Measurements from ENCODE around the gene PSTPIP2. TPM values are rescaled to one million over a fixed set of nuclear protein-coding genes. Genes with fewer than 3 reads are reported as not detected.

PSTPIP2 gene
- total and polyA plus RNA-seq, 7 donors: 0.48 to 18.8 (median 7.0) TPM

DNA sequence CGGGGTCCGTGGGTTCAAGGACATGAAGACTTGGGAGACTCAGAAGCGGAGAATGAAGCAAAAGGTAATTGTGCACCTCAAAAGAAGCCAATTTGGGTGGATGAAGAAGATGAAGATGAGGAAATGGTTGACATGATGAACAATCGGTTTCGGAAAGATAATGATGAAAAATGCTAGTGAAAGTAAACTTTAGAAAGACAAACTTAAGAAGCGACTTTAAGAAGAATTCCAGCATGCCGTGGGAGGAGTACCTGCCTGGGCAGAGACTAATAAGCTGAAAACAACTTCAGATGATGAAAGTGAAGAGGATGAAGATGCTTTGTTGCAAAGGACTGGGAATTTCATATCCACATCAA is 43.5 kb downstream of the PSTPIP2 start:
- Histone ChIP-seq H3K27ac (peak overlapping the region; percentile 42), H3K9me3 (no peaks in the 10 kb centered on the region), H3K4me1 (peaks cover 3% of the 10 kb centered on the region), H3K4me3 (peak overlapping the region; percentile 77), H3K27me3 (ENCODE audit: insufficient read depth in 3 of 3, low read length in 2 of 3) (no peaks in the 10 kb centered on the region), H3K36me3 (ENCODE audit: insufficient read depth in 1 of 2, low read depth in 1 of 2) (no peaks in the 10 kb centered on the region)
- TF ChIP-seq CTCF (IDR thresholded peaks at IDR 0.05): no peak
- WGBS, 3 donors: 62 to 66% (median 62%) methylated on average over 7 of the region's 7 CpGs
- intact Hi-C loops (cut with DNase I): no loop called here
- DNase-seq (no peak), ATAC-seq (no peak)

DNA sequence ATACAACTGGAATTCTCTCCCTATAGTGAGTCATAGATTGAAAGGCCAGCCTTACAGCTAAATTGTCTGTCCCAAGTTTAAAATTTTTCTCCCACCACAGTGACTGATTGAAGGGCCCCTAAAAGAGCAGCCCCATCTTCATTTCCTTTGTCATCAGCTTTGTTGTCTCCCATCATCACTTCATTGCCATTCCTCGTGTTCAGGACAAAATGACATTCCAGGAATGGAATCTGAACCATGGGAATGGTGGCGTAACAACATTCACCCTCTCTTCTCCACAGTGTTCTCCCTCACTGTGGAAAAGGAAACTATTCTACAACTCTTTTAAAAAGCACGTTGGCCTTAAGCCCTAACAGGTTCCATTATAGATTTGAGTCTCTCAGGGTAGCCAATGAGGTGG is 52.1 kb downstream of the PSTPIP2 start:
- no peaks in the 10 kb centered on the region for H3K27me3 ChIP-seq (ENCODE audit: insufficient read depth in 3 of 3, low read length in 2 of 3)
- intact Hi-C loops (cut with DNase I): no loop called here
- H3K9me3 ChIP-seq: no peaks in the 10 kb centered on the region
- no peaks in the 10 kb centered on the region for H3K4me1 ChIP-seq
- H3K27ac ChIP-seq: no peak overlapping the region
- no peak for TF ChIP-seq CTCF (IDR thresholded peaks at IDR 0.05)
- 78 to 84% (median 78%) methylated on average over 3 of the region's 3 CpGs for WGBS, 3 donors
- ATAC-seq: no peak
- no peak overlapping the region for H3K4me3 ChIP-seq
- H3K36me3 ChIP-seq (ENCODE audit: insufficient read depth in 1 of 2, low read depth in 1 of 2): no peaks in the 10 kb centered on the region
- no peak for DNase-seq

DNA sequence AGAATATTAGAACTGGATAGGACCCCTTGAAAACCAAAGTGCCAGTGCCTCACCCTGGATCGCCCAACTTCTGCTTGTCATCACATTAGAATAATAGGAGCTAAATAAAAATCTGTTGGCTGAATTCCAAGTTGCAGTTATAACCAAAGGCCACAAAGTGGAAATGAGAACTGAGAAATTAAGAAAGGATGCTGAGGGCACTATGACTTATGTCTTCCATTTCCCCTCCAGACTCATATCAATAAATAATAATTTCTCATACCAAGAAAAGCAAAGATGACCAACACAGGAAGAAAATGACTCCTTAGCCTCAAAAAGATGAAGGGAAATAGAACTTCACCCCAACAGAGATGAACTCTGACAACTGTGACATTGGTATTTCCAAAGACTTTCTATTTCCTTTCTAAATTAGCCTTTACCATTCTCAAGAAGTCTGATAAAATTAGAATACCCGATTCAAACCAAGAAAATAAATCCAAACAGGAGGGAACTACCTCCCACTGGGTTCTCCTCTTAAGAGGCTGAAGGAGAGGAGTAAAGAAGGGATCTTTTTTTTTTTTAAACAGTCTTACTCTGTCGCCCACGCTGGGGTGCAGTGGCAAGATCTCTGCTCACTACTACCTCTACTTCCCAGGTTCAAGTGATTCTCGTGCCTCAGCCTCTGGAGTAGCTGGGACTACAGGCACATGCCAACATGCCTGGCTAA is 58.4 kb downstream of the PSTPIP2 start:
- no peak for TF ChIP-seq CTCF (IDR thresholded peaks at IDR 0.05)
- Histone ChIP-seq H3K27ac (no peak overlapping the region), H3K4me3 (no peak overlapping the region), H3K9me3 (no peaks in the 10 kb centered on the region), H3K36me3 (ENCODE audit: insufficient read depth in 1 of 2, low read depth in 1 of 2) (peaks cover 0 to 19% of the 10 kb centered on the region in 2 donors), H3K27me3 (ENCODE audit: insufficient read depth in 3 of 3, low read length in 2 of 3) (no peaks in the 10 kb centered on the region), H3K4me1 (no peaks in the 10 kb centered on the region)
- ATAC-seq (no peak), DNase-seq (no peak)
- intact Hi-C loops (cut with DNase I): no loop called here
- WGBS, 3 donors: 75 to 87% (median 83%) methylated on average over 5 of the region's 5 CpGs

DNA sequence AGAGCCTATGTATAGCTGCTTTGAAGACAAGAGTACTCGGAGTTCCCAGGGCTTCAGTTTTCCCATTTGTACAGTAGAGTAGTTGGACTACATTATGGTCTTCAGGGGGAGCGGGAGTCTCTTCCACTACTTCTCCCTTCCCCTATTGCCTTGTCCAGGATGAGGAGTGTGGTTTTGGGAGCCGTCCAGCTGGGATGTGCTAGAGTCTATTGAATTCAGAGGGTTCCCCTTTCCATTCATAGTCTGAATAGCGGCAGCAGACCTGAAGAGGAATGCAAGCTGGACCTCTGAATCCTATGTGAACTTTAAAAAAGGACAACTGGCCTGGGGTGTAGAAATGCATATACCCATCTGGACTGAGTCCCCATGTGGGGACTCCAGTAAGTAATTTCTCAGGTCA is 61.4 kb downstream of the PSTPIP2 start:
- Histone ChIP-seq H3K9me3 (no peaks in the 10 kb centered on the region), H3K4me1 (no peaks in the 10 kb centered on the region), H3K4me3 (no peak overlapping the region), H3K27me3 (ENCODE audit: insufficient read depth in 3 of 3, low read length in 2 of 3) (no peaks in the 10 kb centered on the region), H3K36me3 (ENCODE audit: insufficient read depth in 1 of 2, low read depth in 1 of 2) (peaks cover 0 to 19% of the 10 kb centered on the region in 2 donors), H3K27ac (no peak overlapping the region)
- DNase-seq: no peak
- WGBS, 3 donors: 89 to 94% (median 93%) methylated on average over 4 of the region's 4 CpGs
- intact Hi-C loops (cut with DNase I): no loop called here
- TF ChIP-seq CTCF (IDR thresholded peaks at IDR 0.05): no peak
- ATAC-seq: no peak

DNA sequence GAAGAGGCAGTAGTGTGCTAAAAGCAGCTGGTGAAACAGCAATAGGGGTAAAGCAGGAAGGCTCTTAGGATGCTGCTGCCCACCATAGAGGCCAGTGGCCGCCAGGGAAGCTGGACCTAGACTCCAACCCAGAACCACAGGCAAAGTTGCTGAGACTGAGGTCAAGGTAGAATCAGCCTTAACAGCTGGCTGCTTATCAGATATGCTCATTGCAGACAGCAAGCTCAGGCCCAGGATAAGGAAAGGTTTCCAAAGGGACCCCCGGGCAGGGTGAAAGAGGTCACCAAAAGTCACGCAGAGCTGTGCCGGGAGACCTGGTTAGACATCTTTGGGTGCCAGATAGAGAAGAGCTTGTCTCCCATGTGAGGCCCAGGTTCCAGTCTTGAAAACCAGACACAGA is 62.0 kb downstream of the PSTPIP2 start:
- WGBS, 3 donors: 97 to 98% (median 97%) methylated on average over 4 of the region's 4 CpGs
- ATAC-seq (no peak), DNase-seq (no peak)
- no peak for TF ChIP-seq CTCF (IDR thresholded peaks at IDR 0.05)
- Histone ChIP-seq H3K9me3 (no peaks in the 10 kb centered on the region), H3K27me3 (ENCODE audit: insufficient read depth in 3 of 3, low read length in 2 of 3) (no peaks in the 10 kb centered on the region), H3K27ac (no peak overlapping the region), H3K4me3 (no peak overlapping the region), H3K36me3 (ENCODE audit: insufficient read depth in 1 of 2, low read depth in 1 of 2) (peaks cover 0 to 22% of the 10 kb centered on the region in 2 donors), H3K4me1 (no peaks in the 10 kb centered on the region)
- intact Hi-C loops (cut with DNase I): no loop called here

All from psoas muscle (tissue), 8 donors.